BE2C (cell line): ENCODE results near the gene TRPM3.

ENCODE experiments used
- DNase-seq: peaks from one replicate; pipeline ENCODE4 v3.0.0-alpha.2; 2020
- H3K27me3 ChIP-seq: fragments of 250-450 bp; sonication (Bioruptor Pico); 2 replicates; pipeline ENCODE4 v1.5.1; 2020; ENCODE audit warnings: mild to moderate bottlenecking
- H3K36me3 ChIP-seq: fragments of 250-450 bp; sonication (Bioruptor Pico); 2 replicates; pipeline ENCODE4 v1.5.1; 2020; ENCODE audit warnings: mild to moderate bottlenecking
- H3K4me1 ChIP-seq: fragments of 250-450 bp; sonication (Bioruptor Pico); 2 replicates; pipeline ENCODE4 v1.5.1; 2020
- H3K4me3 ChIP-seq: 2 replicates; pipeline ENCODE4 v1.5.1; 2011; ENCODE audit warnings: low read depth, low read length
- H3K9me3 ChIP-seq: fragments of 250-450 bp; sonication (Bioruptor Pico); 2 replicates; pipeline ENCODE4 v1.5.1; 2020
- CTCF ChIP-seq: IDR thresholded peaks from 2 replicates; pipeline ENCODE4 v1.5.1; 2012; ENCODE audit warnings: mild to moderate bottlenecking, low read depth, low read length

Gene TRPM3

GRCh38 chr9:71073494-71073893 lies 47.9 kb downstream of the TRPM3 start:
- no peak for DNase-seq
- no peaks in the 10 kb centered on the region for H3K27me3 ChIP-seq
- H3K4me3 ChIP-seq = no peak overlapping the region
- H3K9me3 ChIP-seq = no peaks in the 10 kb centered on the region
- no peaks in the 10 kb centered on the region for H3K36me3 ChIP-seq
- H3K4me1 ChIP-seq = no peaks in the 10 kb centered on the region
- TF ChIP-seq CTCF = no peak

GRCh38 chr9:71072587-71072986 lies 48.8 kb downstream of the TRPM3 start:
- no peak overlapping the region for H3K4me3 ChIP-seq
- H3K4me1 ChIP-seq = no peaks in the 10 kb centered on the region
- no peak for TF ChIP-seq CTCF
- H3K36me3 ChIP-seq = no peaks in the 10 kb centered on the region
- H3K27me3 ChIP-seq = no peaks in the 10 kb centered on the region
- no peaks in the 10 kb centered on the region for H3K9me3 ChIP-seq
- no peak for DNase-seq

DNA sequence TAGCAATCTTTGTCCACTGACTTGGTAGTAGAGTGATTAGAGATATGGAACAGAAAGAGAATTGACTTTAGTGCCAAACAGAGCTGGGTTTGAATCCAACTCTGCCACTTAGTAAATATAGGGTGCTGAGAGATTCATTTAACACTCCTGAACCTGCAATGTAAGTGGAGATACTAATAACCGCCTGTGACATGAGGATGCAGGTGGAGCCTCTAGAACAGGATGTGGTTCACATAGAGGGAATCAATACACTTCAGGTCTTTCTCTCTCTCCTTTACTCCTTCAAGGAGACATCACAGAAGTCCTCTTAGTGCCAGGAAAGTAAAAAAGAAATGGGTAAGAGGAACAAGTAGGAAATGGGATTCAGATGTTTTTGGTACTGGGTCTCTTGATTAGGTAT lies 49.8 kb downstream of the TRPM3 start:
- Histone ChIP-seq H3K36me3 (no peaks in the 10 kb centered on the region), H3K4me1 (no peaks in the 10 kb centered on the region), H3K9me3 (no peaks in the 10 kb centered on the region), H3K4me3 (no peak overlapping the region), H3K27me3 (no peaks in the 10 kb centered on the region)
- TF ChIP-seq CTCF = no peak
- no peak for DNase-seq

DNA sequence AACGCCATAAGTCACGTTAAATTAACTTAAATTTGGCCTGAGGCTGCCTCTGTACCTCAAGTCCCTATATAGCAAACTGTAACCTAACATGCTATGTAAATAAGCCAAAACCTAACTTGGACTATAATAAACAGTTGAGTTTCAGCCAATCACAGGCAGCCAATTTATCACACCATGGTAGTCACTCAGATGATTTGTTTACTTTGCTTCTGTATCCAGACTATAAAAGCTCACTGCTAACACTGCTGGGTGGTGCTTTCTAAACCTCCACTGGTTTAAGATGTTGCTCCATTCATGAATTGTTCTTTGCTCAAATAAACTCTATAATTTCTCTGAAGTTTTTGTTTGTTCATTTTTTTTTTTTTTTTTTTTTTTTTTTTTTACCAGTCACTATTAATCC lies 62.8 kb downstream of the TRPM3 start:
- no peak for DNase-seq
- Histone ChIP-seq H3K27me3 (no peaks in the 10 kb centered on the region), H3K4me1 (peaks cover 5% of the 10 kb centered on the region; the same call in 1 of the 2 replicates), H3K36me3 (no peaks in the 10 kb centered on the region), H3K4me3 (no peak overlapping the region), H3K9me3 (no peaks in the 10 kb centered on the region)
- TF ChIP-seq CTCF = no peak

DNA sequence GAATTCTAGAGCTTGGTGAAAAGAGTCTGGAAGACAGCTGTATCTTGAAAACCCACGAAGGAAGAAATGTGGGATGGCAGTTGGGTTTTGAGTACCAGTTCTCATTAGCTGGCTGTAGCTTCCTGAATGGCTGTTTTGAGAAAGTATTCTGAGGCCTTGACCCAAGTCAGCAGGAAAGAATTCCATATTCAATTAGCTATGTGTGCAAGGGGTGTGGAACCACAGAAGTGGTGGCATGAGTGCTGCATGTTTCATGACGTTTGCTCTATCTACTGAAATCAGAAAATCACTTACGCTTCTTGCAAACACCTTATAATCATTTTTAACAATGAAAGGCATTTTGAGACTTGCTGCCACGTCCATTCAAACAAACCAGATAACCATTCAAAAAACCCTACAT lies 69.1 kb downstream of the TRPM3 start:
- H3K4me3 ChIP-seq = no peak overlapping the region
- no peaks in the 10 kb centered on the region for H3K9me3 ChIP-seq
- no peak for DNase-seq
- no peaks in the 10 kb centered on the region for H3K36me3 ChIP-seq
- no peak for TF ChIP-seq CTCF
- H3K27me3 ChIP-seq = no peaks in the 10 kb centered on the region
- H3K4me1 ChIP-seq = no peaks in the 10 kb centered on the region; the same call in none of the 2 replicates

DNA sequence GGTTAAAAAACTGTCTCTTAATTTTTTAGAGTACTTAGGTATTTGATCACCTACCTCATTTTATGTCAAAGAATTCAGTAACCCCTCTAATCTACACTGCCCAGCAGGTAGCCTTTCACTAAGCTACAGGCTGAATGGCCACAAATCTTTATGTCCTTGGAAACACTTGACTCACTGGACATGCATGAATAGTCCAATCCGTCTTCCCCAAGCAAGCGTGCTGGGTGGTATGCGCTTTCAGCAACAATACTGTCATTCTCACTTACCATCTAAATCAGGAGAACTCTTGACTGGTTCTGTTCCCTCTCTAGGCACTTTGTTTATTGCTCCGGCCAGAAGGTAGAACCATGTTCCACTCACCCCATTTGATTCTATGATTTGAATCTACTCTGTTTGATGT lies 73.1 kb downstream of the TRPM3 start:
- H3K36me3 ChIP-seq = no peaks in the 10 kb centered on the region
- H3K27me3 ChIP-seq = no peaks in the 10 kb centered on the region
- H3K4me3 ChIP-seq = no peak overlapping the region
- no peak for TF ChIP-seq CTCF
- H3K4me1 ChIP-seq = no peaks in the 10 kb centered on the region; the same call in 1 of the 2 replicates
- no peak for DNase-seq
- H3K9me3 ChIP-seq = no peaks in the 10 kb centered on the region
